OCI-LY1 (cell line): ENCODE measurements around the gene CDR2.
"Not testable (repeated sequence)": the region's sequence is repeated elsewhere in the genome, so short reads cannot be mapped to it uniquely, and the experiment has no call there.

ENCODE experiments used
- H2AFZ ChIP-seq: fragments of 200-600 bp; sonication (generic), shearing (Covaris generic); 2 replicates; pipeline ENCODE4 v1.6.0; 2014; ENCODE audit warnings: antibody characterized with exemption, mild to moderate bottlenecking, low read length
- H3F3A ChIP-seq: fragments of 200-600 bp; sonication (generic), shearing (Covaris generic); 2 replicates; pipeline ENCODE4 v1.6.0; 2014; ENCODE audit warnings: mild to moderate bottlenecking, antibody characterized with exemption, low read length, moderate library complexity; ENCODE audit not compliant: insufficient read depth
- H3K27ac ChIP-seq: fragments of 200-600 bp; sonication (generic); 2 replicates; pipeline ENCODE4 v1.5.1; 2014; ENCODE audit warnings: low read length, mixed run types, mild to moderate bottlenecking, low read depth; ENCODE audit not compliant: poor library complexity, severe bottlenecking
- H3K27me3 ChIP-seq: fragments of 200-600 bp; sonication (generic); 2 replicates; pipeline ENCODE4 v1.6.0; 2014; ENCODE audit warnings: antibody characterized with exemption, mild to moderate bottlenecking, low read length, moderate library complexity; ENCODE audit not compliant: insufficient read depth
- H3K36me3 ChIP-seq: fragments of 200-600 bp; sonication (generic); 2 replicates; pipeline ENCODE4 v1.6.1; 2014; ENCODE audit warnings: mild to moderate bottlenecking, antibody characterized with exemption, low read length, moderate library complexity, mixed read lengths; ENCODE audit not compliant: insufficient read depth
- H3K4me1 ChIP-seq: fragments of 200-600 bp; sonication (generic); 2 replicates; pipeline ENCODE4 v1.5.1; 2014; ENCODE audit warnings: mild to moderate bottlenecking, low read length, moderate library complexity; ENCODE audit not compliant: insufficient read depth, severe bottlenecking
- H3K4me2 ChIP-seq: fragments of 200-600 bp; sonication (generic), shearing (Covaris generic); 2 replicates; pipeline ENCODE4 v1.6.1; 2014; ENCODE audit warnings: low read length
- H3K4me3 ChIP-seq: fragments of 200-600 bp; sonication (generic); 2 replicates; pipeline ENCODE4 v1.5.1; 2014; ENCODE audit warnings: low read length, low read depth, mild to moderate bottlenecking, mixed read lengths; ENCODE audit not compliant: poor library complexity, severe bottlenecking
- H3K79me2 ChIP-seq: fragments of 200-600 bp; shearing (Covaris generic); 2 replicates; pipeline ENCODE4 v1.6.1; 2016; ENCODE audit warnings: mixed run types, low read length, mixed read lengths; ENCODE audit not compliant: insufficient read depth
- H3K9ac ChIP-seq: fragments of 200-600 bp; sonication (generic), shearing (Covaris generic); 2 replicates; pipeline ENCODE4 v1.6.1; 2014; ENCODE audit warnings: mild to moderate bottlenecking, low read length, mixed read lengths
- H3K9me2 ChIP-seq: fragments of 200-600 bp; sonication (generic), shearing (Covaris generic); 2 replicates; pipeline ENCODE4 v1.6.1; 2014; ENCODE audit warnings: low read depth, mild to moderate bottlenecking, low read length, mixed read lengths
- H3K9me3 ChIP-seq: fragments of 200-600 bp; shearing (Covaris generic); 2 replicates; pipeline ENCODE4 v1.6.1; 2014; ENCODE audit warnings: low read length, mixed read lengths
- H4K20me1 ChIP-seq: fragments of 200-600 bp; sonication (generic), shearing (Covaris generic); 2 replicates; pipeline ENCODE4 v1.6.0; 2016; ENCODE audit warnings: mild to moderate bottlenecking, low read length; ENCODE audit not compliant: insufficient read depth
- EZH2 ChIP-seq: fragments of 200-600 bp; sonication (generic), shearing (Covaris generic); IDR thresholded peaks from 2 replicates; pipeline ENCODE4 v1.8.0; 2017; ENCODE audit warnings: borderline replicate concordance, mixed run types, mild to moderate bottlenecking, antibody characterized with exemption, low read length, moderate library complexity, mixed read lengths
- TF ChIP-seq, protein P1 (sequence below): fragments of 200-600 bp; sonication (generic), shearing (Covaris generic); IDR thresholded peaks from 2 replicates; pipeline ENCODE4 v1.5.1; 2017; ENCODE audit warnings: mild to moderate bottlenecking, antibody characterized with exemption, low read length, moderate library complexity, mixed read lengths

Gene CDR2

DNA sequence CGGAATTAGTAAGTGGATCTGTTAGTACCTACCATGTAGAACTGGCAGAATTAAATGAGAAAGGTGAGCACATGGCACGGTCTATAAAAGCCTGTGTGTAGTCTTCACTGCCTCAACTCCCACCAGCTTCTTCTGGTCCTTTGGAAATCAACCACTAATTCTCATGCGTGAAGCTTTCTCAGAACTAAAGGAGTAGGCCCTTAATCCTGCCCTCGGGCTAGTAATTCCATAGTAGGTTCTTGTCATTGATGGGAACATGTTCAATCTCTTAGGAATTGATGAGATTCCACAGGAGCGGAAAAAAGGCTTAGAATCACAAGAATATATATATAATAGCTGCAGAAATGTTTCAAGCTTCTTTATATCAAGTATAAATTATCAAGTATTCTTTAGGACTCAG, 21.7 kb downstream of the CDR2 start:
- no peak overlapping the region for H3K4me2 ChIP-seq
- peaks cover 75% of the 10 kb centered on the region for H3K36me3 ChIP-seq
- no peaks in the 10 kb centered on the region for H3F3A ChIP-seq
- H3K9ac ChIP-seq = no peak overlapping the region
- H2AFZ ChIP-seq = no peak overlapping the region
- no peaks in the 10 kb centered on the region for H3K27me3 ChIP-seq
- H3K4me3 ChIP-seq = no peak overlapping the region
- no peaks in the 10 kb centered on the region for H3K9me3 ChIP-seq
- H4K20me1 ChIP-seq = no peaks in the 10 kb centered on the region
- no peaks in the 10 kb centered on the region for H3K9me2 ChIP-seq
- no peaks in the 10 kb centered on the region; the same call in none of the 2 replicates for H3K79me2 ChIP-seq
- H3K27ac ChIP-seq = no peak overlapping the region
- peaks cover 6% of the 10 kb centered on the region for H3K4me1 ChIP-seq
- TF ChIP-seq, protein P1, sequence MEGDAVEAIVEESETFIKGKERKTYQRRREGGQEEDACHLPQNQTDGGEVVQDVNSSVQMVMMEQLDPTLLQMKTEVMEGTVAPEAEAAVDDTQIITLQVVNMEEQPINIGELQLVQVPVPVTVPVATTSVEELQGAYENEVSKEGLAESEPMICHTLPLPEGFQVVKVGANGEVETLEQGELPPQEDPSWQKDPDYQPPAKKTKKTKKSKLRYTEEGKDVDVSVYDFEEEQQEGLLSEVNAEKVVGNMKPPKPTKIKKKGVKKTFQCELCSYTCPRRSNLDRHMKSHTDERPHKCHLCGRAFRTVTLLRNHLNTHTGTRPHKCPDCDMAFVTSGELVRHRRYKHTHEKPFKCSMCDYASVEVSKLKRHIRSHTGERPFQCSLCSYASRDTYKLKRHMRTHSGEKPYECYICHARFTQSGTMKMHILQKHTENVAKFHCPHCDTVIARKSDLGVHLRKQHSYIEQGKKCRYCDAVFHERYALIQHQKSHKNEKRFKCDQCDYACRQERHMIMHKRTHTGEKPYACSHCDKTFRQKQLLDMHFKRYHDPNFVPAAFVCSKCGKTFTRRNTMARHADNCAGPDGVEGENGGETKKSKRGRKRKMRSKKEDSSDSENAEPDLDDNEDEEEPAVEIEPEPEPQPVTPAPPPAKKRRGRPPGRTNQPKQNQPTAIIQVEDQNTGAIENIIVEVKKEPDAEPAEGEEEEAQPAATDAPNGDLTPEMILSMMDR = no peak
- no peak for TF ChIP-seq EZH2

DNA sequence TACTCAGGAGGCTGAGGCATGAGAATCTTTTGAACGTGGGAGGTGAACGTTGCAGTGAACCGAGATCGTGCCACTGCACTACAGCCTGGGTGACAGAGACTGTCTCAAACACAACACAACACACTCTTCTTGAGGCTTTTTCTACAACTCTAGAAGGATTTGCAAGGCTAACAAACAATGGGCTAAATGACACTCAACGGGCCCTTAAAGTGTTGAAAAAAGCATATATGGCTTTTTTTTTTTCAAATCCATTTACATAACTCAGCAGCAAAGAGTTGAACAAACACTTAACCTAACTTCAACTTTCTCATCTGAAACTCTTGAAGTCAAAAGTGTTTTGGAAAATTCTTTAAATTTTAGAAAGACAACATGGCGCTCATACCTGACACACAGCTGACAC, 22.3 kb downstream of the CDR2 start:
- Histone ChIP-seq H4K20me1 (no peaks in the 10 kb centered on the region), H3K9me2 (no peaks in the 10 kb centered on the region), H3K9me3 (no peaks in the 10 kb centered on the region), H3K79me2 (no peaks in the 10 kb centered on the region; the same call in none of the 2 replicates), H2AFZ (no peak overlapping the region), H3K4me1 (no peaks in the 10 kb centered on the region), H3K36me3 (peaks cover 80% of the 10 kb centered on the region), H3K27ac (no peak overlapping the region), H3K27me3 (no peaks in the 10 kb centered on the region), H3K4me3 (no peak overlapping the region), H3F3A (no peaks in the 10 kb centered on the region), H3K4me2 (no peak overlapping the region), H3K9ac (no peak overlapping the region)
- TF ChIP-seq, protein P1 = no peak
- no peak for TF ChIP-seq EZH2

DNA sequence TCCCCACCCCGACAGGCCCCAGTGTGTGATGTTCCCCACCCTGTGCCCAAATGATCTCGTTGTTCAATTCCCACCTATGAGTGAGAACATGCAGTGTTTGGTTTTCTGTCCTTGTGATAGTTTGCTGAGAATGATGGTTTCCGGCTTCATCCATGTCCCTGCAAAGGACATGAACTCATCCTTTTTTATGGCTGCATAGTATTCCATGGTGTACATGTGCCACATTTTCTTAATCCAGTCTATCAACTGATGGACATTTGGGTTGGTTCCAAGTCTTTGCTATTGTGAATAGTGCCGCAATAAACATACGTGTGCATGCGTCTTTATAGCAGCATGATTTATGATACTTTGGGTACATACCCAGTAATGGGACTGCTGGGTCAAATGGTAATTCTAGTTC, 23.4 kb downstream of the CDR2 start:
- H3K4me1 ChIP-seq, H3K9me3 ChIP-seq, H3K79me2 ChIP-seq, H3K4me2 ChIP-seq, H3K9me2 ChIP-seq, H3K27me3 ChIP-seq, H4K20me1 ChIP-seq, H3F3A ChIP-seq, H2AFZ ChIP-seq, H3K9ac ChIP-seq, H3K27ac ChIP-seq, H3K4me3 ChIP-seq: not testable (repeated sequence)
- H3K36me3 ChIP-seq = peaks cover 88% of the 10 kb centered on the region

DNA sequence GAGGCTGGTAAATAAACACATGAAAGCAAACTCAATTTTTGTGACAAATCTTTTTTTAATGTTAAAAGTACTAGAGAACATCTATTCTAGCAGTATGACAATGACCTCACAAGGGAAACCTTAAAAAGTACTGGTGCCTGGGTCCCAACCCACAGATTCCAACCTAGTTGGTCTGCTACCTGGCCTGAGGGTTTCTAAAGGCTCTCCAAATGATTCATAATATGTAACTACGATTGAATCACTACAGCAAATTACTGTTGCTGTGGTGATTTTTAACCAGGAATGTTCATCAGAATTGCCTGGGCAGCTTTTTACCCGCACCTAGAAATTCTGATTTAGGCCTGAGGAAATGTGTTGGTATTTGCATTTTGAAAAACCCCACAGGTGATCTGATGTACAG, 26.1 kb downstream of the CDR2 start:
- H3K9ac ChIP-seq = no peak overlapping the region
- no peak overlapping the region for H2AFZ ChIP-seq
- H3K9me2 ChIP-seq = no peaks in the 10 kb centered on the region
- no peaks in the 10 kb centered on the region for H3F3A ChIP-seq
- no peak for TF ChIP-seq EZH2
- TF ChIP-seq, protein P1 = no peak
- no peaks in the 10 kb centered on the region; the same call in 1 of the 2 replicates for H3K79me2 ChIP-seq
- H3K36me3 ChIP-seq = peaks cover 81% of the 10 kb centered on the region
- H3K4me3 ChIP-seq = no peak overlapping the region
- H3K4me2 ChIP-seq = no peak overlapping the region
- no peak overlapping the region for H3K27ac ChIP-seq
- H4K20me1 ChIP-seq = no peaks in the 10 kb centered on the region
- H3K4me1 ChIP-seq = no peaks in the 10 kb centered on the region
- no peaks in the 10 kb centered on the region for H3K27me3 ChIP-seq
- H3K9me3 ChIP-seq = no peaks in the 10 kb centered on the region
